Muscle of leg (tissue), 11 donors: ENCODE results near the gene TRABD2B. TPM values are rescaled to one million over a fixed set of nuclear protein-coding genes. Genes with fewer than 3 reads are reported as not detected.

Source experiments
- DNase-seq: peaks from one replicate; pipeline ENCODE4 v3.0.0; 2013
- H3K27ac ChIP-seq: one replicate; pipeline ENCODE4 v1.5.1; 2013; ENCODE audit warnings: mild to moderate bottlenecking, low read length, control low read depth
- H3K27me3 ChIP-seq: one replicate; pipeline ENCODE4 v1.6.1; 2013; ENCODE audit warnings: low read length; ENCODE audit not compliant: control insufficient read depth, insufficient read depth
- H3K36me3 ChIP-seq: one replicate; pipeline ENCODE4 v1.6.1; 2013; ENCODE audit warnings: low read length; ENCODE audit not compliant: control insufficient read depth, insufficient read depth
- H3K4me1 ChIP-seq: one replicate; pipeline ENCODE4 v1.6.1; 2013; ENCODE audit warnings: low read length; ENCODE audit not compliant: control insufficient read depth, insufficient read depth
- H3K4me3 ChIP-seq: one replicate; pipeline ENCODE4 v1.5.1; 2013; ENCODE audit warnings: low read length, control low read depth
- H3K9me3 ChIP-seq: replicated peaks from 2 replicates; pipeline ENCODE4 v1.6.1; 2013; ENCODE audit warnings: low read depth, low read length; ENCODE audit not compliant: control insufficient read depth
- WGBS: methylation state at CpG from one replicate; pipeline ENCODE4 v1.1.5; 2013; ENCODE audit warnings: missing lambda C conversion rate; ENCODE audit not compliant: insufficient coverage; 5-methylcytosine and 5-hydroxymethylcytosine counted together
- polyA plus RNA-seq, 8 donors: library from polyadenylated mRNA; unstranded; fragments of 120-200 nt; gene quantifications; one replicate each; pipeline versions ENCODE4 v1.2.1 to v1.2.3, GENCODE V29; 2013; ENCODE audit warnings: inconsistent platforms in 1 of 8, low replicate concordance in 1 of 8; ENCODE audit not compliant: insufficient read length in 8 of 8, insufficient read depth in 1 of 8
- total RNA-seq: library from RNA; stranded (reverse); fragments of 120-200 nt; gene quantifications from one replicate; pipeline ENCODE4 v1.2.4, GENCODE V29; 2013

Gene TRABD2B
- total and polyA plus RNA-seq, 9 donors = 1.1 to 7.0 (median 4.4) TPM

DNA sequence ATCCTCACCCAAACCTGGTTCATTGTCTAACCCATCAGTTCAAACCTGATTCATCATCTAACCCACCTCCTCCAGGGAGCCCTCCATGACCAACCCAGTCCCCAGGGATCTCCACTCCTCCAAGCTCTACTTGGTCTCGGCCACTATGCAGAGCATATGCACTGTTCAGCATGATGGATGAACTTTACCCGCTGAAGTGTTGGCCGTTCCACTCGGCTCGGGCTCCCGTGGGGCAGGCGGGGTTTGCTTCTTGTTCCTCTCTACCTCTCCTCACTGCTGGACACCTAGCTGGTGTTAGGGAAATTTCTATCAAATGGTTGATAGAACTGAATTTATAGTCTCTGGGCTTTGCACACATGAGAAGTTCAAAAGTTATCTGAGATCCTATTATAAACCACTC is 111.0 kb downstream of the TRABD2B start:
- Histone ChIP-seq H3K27ac (no peak overlapping the region), H3K27me3 (peaks cover 3% of the 10 kb centered on the region), H3K36me3 (no peaks in the 10 kb centered on the region), H3K9me3 (no peaks in the 10 kb centered on the region), H3K4me1 (peaks cover 12% of the 10 kb centered on the region), H3K4me3 (no peak overlapping the region)
- WGBS = no CpG with 5 or more reads among the region's 7 CpGs
- no peak for DNase-seq

DNA sequence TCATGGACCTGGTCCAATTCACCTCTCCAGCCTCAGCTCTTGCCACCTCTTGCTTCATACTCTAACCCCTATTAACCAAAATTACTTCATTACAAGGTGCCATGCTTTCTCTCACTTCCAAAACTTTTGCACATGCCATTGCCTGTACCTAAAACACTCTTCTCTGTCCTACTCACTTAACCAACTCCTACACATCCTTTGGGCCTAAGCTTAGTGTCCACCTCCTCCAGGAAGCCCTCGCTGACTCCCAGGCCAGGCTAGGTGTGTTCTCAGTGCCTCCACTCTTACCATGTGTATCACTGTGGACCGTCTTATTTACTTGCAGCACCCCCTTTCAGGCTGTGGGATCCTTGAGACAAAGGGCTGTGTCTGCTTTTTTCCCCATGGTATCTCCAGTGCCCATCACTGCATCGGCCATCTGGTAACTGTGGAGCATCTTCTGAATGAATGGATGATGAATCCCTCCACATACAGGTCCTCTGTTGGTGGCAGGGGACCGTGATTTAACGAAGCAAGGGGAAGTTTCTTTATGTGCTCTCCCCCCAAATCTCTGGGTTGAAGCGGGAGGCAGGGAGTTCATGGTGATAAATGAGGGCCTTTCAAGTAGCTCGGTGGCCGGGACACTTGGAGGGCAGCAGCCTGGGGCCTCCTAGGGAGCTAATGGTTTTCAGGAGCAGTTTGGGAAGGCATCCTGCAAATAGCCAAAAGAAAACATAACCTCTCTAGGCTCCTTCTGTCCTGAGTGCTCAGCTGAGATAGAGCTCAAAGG is 111.9 kb downstream of the TRABD2B start:
- no peaks in the 10 kb centered on the region for H3K36me3 ChIP-seq
- H3K4me1 ChIP-seq = peaks cover 12% of the 10 kb centered on the region
- H3K9me3 ChIP-seq = no peaks in the 10 kb centered on the region
- WGBS = 100% methylated on average over 1 of the region's 8 CpGs
- H3K4me3 ChIP-seq = no peak overlapping the region
- no peak for DNase-seq
- H3K27ac ChIP-seq = no peak overlapping the region
- peaks cover 5% of the 10 kb centered on the region for H3K27me3 ChIP-seq

DNA sequence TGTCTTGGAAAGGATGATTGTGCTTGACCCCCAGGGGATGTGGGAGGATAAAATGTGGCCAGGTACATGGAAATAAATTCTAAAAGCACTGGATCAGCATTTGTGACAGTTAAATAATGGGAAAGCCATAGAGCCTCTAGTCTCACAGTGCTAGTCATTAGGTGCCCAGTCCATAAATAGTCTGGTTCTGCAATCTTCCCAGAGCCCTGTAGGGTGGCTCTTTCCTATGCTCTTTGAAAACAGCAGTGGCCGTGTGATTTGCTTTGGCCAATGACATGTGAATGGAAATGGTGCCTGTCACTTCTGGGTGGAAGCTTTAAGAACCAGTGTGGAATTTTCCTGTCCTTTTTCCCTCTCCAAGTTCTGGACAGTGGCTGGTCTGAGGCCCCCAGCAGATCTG is 113.2 kb downstream of the TRABD2B start:
- H3K4me1 ChIP-seq = peaks cover 12% of the 10 kb centered on the region
- no peaks in the 10 kb centered on the region for H3K36me3 ChIP-seq
- no peak for DNase-seq
- WGBS = 100% methylated on average over 1 of the region's 1 CpG
- no peaks in the 10 kb centered on the region for H3K9me3 ChIP-seq
- no peak overlapping the region for H3K4me3 ChIP-seq
- H3K27me3 ChIP-seq = peaks cover 5% of the 10 kb centered on the region
- no peak overlapping the region for H3K27ac ChIP-seq

DNA sequence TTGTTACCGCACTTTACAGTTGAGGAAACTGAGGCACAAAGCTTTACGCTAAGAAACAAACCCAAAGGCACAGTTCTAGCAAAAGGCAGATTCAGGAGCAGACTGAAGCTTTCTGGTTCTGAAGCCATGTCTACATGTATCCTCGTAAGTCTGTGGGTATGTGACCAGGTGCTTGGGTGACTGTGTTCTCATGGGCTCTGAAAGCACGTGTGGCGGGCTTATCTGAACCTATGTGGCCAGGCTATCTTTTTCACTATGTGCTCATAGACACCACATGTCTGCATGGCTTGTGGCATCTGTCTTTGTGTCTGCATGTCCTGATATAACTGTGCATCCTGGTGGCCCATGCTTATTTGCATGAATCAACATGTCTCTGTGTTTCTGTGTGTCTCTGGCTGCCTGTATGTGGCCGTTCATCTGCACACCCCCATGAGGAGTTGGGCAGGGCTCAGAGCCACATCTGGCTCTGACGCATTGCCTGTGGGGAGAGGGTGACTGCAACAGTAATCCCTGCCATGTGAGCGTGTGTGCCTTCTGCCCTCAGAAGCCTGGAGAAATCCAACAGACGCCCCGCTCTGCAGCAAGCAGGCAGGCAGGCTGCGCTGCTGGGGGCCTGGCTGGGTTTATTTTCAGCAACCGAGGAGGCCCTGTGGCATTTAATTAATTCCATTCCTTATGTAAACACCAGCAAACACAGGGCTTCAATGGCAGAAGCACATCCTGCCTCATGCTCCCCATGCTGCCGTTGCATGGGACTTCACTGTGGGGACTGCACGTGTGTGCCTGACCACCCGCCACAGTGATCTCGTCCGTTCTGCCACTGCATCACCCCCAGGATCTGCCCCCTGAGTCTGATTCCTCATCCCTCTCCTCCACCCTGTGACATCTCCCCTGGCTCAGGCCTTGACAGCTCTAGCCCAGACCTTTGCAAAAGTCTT is 115.4 kb downstream of the TRABD2B start:
- Histone ChIP-seq H3K9me3 (no peaks in the 10 kb centered on the region), H3K4me1 (peaks cover 12% of the 10 kb centered on the region), H3K36me3 (no peaks in the 10 kb centered on the region), H3K27ac (no peak overlapping the region), H3K27me3 (peaks cover 2% of the 10 kb centered on the region), H3K4me3 (no peak overlapping the region)
- WGBS = 57% methylated on average over 15 of the region's 17 CpGs
- no peak for DNase-seq

DNA sequence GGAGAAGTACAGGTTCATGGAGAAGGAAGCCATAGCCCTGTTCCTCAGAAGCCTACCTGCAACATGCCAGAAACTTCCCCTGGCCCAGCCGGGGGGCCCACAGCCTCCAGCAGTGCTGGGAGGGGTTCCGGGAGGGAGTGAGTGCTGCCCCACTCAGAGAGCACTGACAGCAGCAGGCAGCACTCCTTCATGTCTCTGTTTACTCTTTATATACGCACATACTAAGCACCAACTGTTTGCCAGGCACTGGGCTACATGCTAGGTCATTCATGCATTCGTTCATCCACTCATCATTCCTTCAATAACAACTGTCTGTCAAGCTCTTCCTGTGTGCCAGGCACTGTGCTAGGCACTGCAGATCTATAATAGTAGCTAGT is 120.6 kb downstream of the TRABD2B start:
- peaks cover 22% of the 10 kb centered on the region for H3K4me1 ChIP-seq
- 80% methylated on average over 2 of the region's 4 CpGs for whole genome bisulfite sequencing
- no peaks in the 10 kb centered on the region for H3K36me3 ChIP-seq
- no peaks in the 10 kb centered on the region for H3K9me3 ChIP-seq
- no peak overlapping the region for H3K27ac ChIP-seq
- no peak for DNase-seq
- H3K4me3 ChIP-seq = no peak overlapping the region
- peaks cover 2% of the 10 kb centered on the region for H3K27me3 ChIP-seq

DNA sequence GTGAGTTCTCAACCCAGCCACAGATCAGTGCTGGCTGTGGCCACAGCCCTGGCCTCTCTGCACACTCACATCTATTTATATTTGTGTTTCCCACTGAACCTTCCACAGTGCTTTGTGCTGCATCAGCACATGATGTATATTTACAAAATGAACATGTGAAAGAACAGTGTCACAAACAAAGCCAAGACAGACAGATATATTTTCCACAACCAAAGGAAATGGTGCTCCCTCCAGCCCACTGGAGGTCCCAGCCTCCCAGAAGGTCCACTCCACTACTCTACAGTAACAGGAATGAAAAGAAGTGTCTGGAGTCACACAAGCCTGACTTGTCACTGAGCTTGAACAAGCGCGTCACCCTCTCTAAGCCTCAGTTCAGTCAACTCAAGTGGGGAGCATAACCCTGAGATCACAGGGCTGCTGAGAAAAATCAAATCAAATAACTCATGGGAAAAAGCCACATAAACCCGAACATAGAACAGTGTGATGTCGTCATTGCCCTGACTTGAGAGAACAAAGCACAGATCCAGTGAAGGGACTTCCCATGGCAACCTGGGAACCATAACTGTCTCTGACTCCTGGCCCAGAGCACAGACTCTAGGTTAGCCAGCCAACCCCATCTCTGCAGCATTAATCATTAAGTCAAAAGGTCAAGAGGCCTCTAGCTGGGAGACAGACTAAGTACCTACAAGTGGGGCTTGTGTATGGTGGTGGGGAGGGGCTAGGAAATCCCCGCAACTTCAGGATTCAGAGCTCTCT is 121.2 kb downstream of the TRABD2B start:
- 44% methylated on average over 4 of the region's 5 CpGs for WGBS
- H3K4me1 ChIP-seq = peaks cover 23% of the 10 kb centered on the region
- H3K27ac ChIP-seq = no peak overlapping the region
- peaks cover 2% of the 10 kb centered on the region for H3K27me3 ChIP-seq
- no peaks in the 10 kb centered on the region for H3K36me3 ChIP-seq
- H3K9me3 ChIP-seq = no peaks in the 10 kb centered on the region
- no peak overlapping the region for H3K4me3 ChIP-seq
- DNase-seq = peak; percentile 63

DNA sequence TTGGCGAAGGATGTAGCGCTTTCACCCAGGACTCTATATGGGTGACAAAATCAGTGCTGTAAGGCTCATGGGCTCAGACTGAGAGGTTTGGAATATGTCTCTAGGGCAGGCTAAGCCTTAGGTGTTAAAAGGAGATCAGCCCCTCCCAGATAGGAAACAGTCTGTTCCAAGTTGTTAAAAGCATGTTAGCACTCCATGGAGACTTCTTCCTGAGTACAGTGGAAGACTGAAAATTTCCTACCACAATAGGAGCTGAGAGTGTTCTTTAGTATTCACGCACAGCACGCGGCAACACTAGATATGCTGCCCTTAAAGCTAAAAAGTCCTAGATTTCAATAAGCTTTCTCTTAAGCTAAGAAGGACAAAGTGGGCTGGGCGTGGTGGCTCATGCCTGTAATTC is 122.1 kb downstream of the TRABD2B start:
- DNase-seq = peak; percentile 67
- Histone ChIP-seq H3K36me3 (no peaks in the 10 kb centered on the region), H3K4me3 (no peak overlapping the region), H3K27ac (no peak overlapping the region), H3K27me3 (no peaks in the 10 kb centered on the region), H3K9me3 (no peaks in the 10 kb centered on the region), H3K4me1 (peaks cover 23% of the 10 kb centered on the region)
- no CpG with 5 or more reads among the region's 6 CpGs for WGBS

DNA sequence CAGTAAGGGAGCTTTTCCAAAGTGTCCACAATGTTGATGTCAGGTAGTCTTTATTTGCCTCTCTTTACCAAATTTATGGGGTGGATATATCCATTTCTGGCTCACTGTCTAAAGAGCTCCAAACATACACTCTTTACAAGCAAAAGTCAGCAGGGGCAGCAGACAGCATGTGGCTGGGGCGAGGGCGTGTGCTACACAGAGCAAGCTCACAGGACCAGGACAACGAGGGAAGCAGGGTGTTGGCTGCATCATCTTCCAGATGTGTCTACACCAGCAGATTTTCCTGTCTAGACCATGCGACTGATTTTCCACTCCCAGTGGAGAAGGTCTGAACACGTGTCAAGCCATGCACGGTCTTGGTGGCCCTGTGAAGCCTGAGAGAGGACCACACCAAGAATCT is 123.8 kb downstream of the TRABD2B start:
- Histone ChIP-seq H3K27ac (no peak overlapping the region), H3K36me3 (no peaks in the 10 kb centered on the region), H3K27me3 (no peaks in the 10 kb centered on the region), H3K4me1 (peaks cover 23% of the 10 kb centered on the region), H3K9me3 (no peaks in the 10 kb centered on the region), H3K4me3 (no peak overlapping the region)
- DNase-seq = no peak
- whole genome bisulfite sequencing = 60% methylated on average over 6 of the region's 6 CpGs

DNA sequence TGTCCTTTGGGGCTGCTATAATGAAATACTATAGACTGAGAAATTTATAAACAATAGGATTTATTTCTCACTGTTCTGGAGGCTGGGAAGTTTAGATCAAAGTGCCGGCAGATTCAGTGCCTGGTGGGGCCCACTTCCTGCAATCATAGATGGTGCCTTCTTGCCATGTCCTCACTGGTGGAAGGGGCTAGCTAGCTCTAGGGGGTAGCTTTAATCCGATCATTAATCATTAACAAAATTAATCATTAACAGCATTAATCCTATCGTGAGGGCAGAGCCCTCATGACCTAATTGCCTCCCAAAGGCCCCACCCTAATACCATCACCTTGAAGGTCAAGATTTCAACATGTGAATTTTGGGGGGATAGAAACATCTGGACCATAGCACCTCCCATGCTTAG is 124.3 kb downstream of the TRABD2B start:
- no peaks in the 10 kb centered on the region for H3K36me3 ChIP-seq
- peaks cover 23% of the 10 kb centered on the region for H3K4me1 ChIP-seq
- H3K27ac ChIP-seq = no peak overlapping the region
- WGBS = no CpG with 5 or more reads among the region's 3 CpGs
- H3K27me3 ChIP-seq = no peaks in the 10 kb centered on the region
- H3K9me3 ChIP-seq = no peaks in the 10 kb centered on the region
- no peak overlapping the region for H3K4me3 ChIP-seq
- DNase-seq = no peak
